GM18499 (cell line): ENCODE data around the gene PDE6H.

ENCODE experiments used
- ATAC-seq: cut with Tn5 transposase; IDR thresholded peaks from one replicate; pipeline ENCODE4 v1.9.1; 2021; ENCODE audit warnings: moderate number of reproducible peaks; ENCODE audit not compliant: insufficient read depth, unreplicated experiment

The PDE6H gene

GRCh38 chr12:14950982-14951746 lies 21.7 kb upstream of the PDE6H start:
- no peak for ATAC-seq

- ATAC-seq, result no peak
These were observed 21.0 kb upstream of the PDE6H start for GRCh38 chr12:14951851-14952250.

GRCh38 chr12:14952299-14952921 lies 20.4 kb upstream of the PDE6H start:
- peak; percentile 40 for ATAC-seq

DNA sequence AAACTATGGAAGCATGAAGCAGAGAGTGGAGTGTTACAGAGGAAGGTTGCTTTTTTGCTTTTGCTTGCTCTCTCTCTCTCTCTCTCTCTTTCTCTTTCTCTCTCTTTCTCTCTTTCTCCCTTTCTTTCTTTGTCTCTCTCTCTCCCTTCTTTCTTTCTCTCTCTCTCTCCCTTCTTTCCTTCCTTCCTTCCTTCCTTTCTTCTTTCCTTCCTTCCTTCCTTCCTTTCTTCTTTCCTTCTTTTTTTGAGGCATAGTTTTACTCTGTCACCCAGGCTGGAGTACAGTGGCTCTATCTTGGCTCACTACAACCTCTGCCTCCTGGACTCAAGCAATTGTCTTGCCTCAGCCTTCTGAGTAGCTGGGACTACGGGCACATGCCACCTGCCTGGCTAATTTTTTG lies 19.1 kb upstream of the PDE6H start:
- no peak for ATAC-seq

- no peak for ATAC-seq
These were observed 18.6 kb upstream of the PDE6H start for GRCh38 chr12:14954269-14954668.

- ATAC-seq, result no peak
These were observed 16.6 kb upstream of the PDE6H start for GRCh38 chr12:14956024-14956891.

DNA sequence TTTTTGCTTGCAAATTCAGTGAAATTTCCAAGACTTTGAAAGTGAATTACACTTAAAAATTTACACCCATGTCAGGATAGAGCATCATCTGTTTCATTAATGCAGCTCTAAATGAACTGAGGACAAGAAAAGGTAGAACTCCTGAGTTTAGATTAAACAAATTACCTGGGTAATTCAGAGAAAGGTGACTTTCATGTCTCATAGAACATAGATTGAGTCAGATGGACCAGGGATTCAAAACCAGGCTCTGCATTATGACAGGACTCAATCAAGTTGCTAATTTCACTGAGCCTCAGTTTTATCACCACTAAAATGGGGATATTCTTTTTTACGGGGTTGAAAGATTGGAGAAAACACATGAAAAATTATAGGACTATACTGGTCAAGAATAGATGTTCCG lies 15.9 kb upstream of the PDE6H start:
- no peak for ATAC-seq

- no peak for ATAC-seq
These were observed 15.2 kb upstream of the PDE6H start for GRCh38 chr12:14957551-14958168.

DNA sequence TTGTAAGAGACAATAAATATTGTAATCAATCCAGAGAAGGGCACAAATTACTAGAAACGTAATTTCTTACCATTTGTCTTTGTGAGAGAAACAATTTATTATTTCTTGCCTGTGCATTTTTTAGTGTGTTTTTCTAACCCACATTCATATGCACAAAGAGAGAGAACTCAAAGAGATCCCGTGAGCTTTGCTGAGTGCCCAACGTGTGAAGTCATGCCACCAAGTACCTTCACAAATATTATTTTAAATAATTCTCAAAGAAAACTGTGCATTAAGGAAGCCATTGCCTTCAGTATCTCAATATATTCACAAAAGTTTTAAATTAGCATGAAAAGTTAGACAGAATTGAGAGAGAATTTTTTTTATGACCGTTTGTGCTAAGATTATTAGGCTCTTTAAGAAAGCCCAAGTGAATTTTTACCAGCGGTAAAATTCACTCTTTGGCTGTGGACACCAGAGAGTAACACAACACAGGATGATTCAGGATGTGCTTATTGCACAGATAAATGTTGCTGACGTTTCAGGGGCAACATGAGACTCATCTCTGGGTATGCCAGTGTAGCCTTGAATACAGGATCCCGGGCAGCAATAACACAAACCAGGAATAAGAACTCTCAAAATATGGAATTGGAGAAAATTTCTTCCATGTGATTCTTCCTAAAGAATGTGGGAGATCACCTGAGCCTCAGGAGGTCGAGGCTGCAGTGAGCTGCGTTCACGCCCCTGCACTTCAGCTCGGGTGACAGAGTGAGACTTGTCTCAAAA lies 14.3 kb upstream of the PDE6H start:
- ATAC-seq, result no peak

- ATAC-seq, result no peak
These were observed 13.8 kb upstream of the PDE6H start for GRCh38 chr12:14959126-14959440.

GRCh38 chr12:14959463-14959862 lies 13.4 kb upstream of the PDE6H start:
- no peak for ATAC-seq

DNA sequence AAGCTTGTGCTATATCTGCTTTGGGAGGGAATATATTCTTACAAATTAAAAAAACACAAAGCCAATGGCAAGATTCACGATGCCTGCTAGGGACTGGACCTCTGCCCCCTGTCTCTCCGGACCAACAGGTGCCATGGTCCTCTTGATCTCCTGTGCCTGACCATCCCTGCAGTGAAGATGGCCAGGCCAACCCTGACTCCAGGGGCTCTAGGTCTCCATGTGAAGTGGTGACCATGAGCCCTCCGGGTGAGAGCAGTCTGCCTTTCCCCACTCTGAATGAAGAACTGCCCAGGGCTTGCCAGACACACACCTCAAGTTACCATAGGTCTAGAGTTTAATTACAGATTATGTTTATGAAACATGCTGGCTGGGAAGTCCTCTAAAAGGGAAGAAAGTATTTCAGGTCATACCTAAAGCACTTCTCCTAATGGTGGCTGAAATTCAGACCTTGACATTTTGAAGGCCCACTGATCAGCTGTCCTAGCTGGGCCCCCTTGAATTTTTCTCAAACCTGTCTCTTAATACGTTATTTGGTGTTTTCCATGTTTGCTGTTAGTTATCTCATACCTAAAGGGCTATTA lies 12.8 kb upstream of the PDE6H start:
- ATAC-seq, result no peak

DNA sequence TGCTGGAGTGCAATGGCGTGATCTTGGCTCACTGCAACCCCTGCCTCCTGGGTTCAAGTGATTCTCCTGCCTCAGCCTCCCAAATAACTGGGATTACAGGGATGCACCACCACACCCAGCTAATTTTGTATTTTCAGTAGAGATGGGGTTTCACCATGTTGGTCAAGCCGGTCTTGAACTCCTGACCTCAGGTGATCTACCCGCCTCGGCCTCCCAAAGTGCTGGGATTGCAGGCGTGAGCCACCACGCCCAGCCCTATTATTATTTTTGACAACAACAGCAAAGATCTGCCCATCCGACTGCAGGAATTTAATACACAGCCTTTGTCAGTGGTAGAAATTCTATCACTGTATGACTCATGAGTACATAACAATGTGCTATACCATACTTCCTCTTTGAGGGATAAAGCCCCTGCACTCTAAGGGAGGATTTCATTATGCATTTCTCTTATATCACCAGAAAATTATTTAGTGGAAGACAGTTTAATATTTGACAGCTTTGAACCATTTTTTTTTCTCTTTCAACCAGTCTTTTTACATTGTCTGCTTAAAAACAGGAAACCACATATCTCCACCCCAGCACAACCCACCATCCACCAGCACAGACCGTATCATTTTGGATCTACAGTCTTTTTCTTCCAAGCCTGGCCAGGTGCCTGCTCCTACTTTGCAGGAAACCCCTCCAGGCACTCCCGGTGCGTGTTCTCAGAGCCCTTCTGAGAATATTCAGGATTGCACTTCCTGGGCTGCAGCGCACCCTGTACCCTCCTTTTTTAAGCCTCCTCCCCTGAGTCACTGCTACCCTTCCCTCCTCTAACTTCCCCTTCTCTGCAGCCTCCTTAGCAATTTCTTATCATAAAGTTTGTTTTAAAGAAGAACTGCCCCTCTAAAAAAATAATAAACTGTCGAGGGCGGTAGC lies 12.0 kb upstream of the PDE6H start:
- ATAC-seq, result peak; percentile 29

GRCh38 chr12:14961466-14962152 lies 11.2 kb upstream of the PDE6H start, which contains the start of gene ARHGDIB:
TSS of gene ARHGDIB (minus strand) at chr12:14961601. CDS start at chr12:14950712, 10,889 bp downstream.
- ATAC-seq, result peak; percentile 52

GRCh38 chr12:14962153-14962539 lies 10.7 kb upstream of the PDE6H start:
- ATAC-seq, result no peak

GRCh38 chr12:14962797-14963196 lies 10.0 kb upstream of the PDE6H start:
- ATAC-seq, result no peak

GRCh38 chr12:14963520-14963919 lies 9.3 kb upstream of the PDE6H start:
- ATAC-seq, result no peak

GRCh38 chr12:14964406-14964805 lies 8.4 kb upstream of the PDE6H start:
- no peak for ATAC-seq
